ENCODE measurements around the gene MISP3. TPM values are rescaled to one million over a fixed set of nuclear protein-coding genes. Genes with fewer than 3 reads are reported as not detected.

Gene MISP3
- total RNA-seq, 1 donor from 2014 or later = 2.7 TPM

DNA sequence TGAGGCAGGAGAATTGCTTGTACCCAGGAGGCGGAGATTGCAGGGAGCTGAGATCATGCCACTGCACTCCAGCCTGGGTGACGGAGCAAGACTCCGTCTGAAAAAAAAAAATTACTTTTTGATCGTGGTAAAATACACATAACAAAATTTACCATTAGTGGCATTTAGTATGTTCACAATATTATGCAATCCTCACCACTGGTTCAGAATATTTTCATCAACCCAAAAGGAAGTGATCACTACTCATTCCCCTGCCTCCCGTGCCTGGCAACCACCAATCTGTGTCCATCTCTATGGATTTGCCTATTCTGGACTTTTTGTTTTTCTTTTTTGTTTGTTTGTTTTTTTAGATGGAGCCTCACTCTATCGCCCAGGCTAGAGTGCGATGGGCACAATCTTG, 9.5 kb upstream of the MISP3 start:
- no peak for DNase-seq (ENCODE audit: extremely low spot score in 2 of 2)
- H3K4me3 ChIP-seq = no peak overlapping the region
- H3K36me3 ChIP-seq = no peaks in the 10 kb centered on the region
- no peaks in the 10 kb centered on the region for H3K9me3 ChIP-seq
- H3K27me3 ChIP-seq = no peaks in the 10 kb centered on the region
- no peak for TF ChIP-seq POLR2A (IDR thresholded peaks at IDR 0.05)
- TF ChIP-seq POLR2AphosphoS5 (IDR thresholded peaks at IDR 0.05; ENCODE audit: insufficient read depth in 1 of 2, low read depth in 1 of 2) = no peak
- TF ChIP-seq, protein P1, sequence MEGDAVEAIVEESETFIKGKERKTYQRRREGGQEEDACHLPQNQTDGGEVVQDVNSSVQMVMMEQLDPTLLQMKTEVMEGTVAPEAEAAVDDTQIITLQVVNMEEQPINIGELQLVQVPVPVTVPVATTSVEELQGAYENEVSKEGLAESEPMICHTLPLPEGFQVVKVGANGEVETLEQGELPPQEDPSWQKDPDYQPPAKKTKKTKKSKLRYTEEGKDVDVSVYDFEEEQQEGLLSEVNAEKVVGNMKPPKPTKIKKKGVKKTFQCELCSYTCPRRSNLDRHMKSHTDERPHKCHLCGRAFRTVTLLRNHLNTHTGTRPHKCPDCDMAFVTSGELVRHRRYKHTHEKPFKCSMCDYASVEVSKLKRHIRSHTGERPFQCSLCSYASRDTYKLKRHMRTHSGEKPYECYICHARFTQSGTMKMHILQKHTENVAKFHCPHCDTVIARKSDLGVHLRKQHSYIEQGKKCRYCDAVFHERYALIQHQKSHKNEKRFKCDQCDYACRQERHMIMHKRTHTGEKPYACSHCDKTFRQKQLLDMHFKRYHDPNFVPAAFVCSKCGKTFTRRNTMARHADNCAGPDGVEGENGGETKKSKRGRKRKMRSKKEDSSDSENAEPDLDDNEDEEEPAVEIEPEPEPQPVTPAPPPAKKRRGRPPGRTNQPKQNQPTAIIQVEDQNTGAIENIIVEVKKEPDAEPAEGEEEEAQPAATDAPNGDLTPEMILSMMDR (IDR thresholded peaks at IDR 0.05) = no peak
- H3K4me1 ChIP-seq = peaks cover 7% of the 10 kb centered on the region
- intact Hi-C loops (cut with DNase I) = no loop called here
- no peak overlapping the region for H3K27ac ChIP-seq

GRCh38 chr19:14066134-14066533, 6.5 kb upstream of the MISP3 start:
- no peak for TF ChIP-seq POLR2A (IDR thresholded peaks at IDR 0.05)
- no peak for TF ChIP-seq POLR2AphosphoS5 (IDR thresholded peaks at IDR 0.05; ENCODE audit: insufficient read depth in 1 of 2, low read depth in 1 of 2)
- TF ChIP-seq, protein P1 (IDR thresholded peaks at IDR 0.05) = no peak
- intact Hi-C loops (cut with DNase I) = no loop called here
- H3K27me3 ChIP-seq = no peaks in the 10 kb centered on the region

GRCh38 chr19:14070268-14071050, 2.1 kb upstream of the MISP3 start:
- intact Hi-C loops (cut with DNase I) = loop anchor here (5.0 kb wide), 1 partner anchor 67 kb away; the partner anchor contains the start of gene ASF1B
- Histone ChIP-seq H3K36me3 (no peaks in the 10 kb centered on the region), H3K9me3 (no peaks in the 10 kb centered on the region), H3K4me1 (peaks cover 30% of the 10 kb centered on the region), H3K27me3 (no peaks in the 10 kb centered on the region), H3K4me3 (no peak overlapping the region), H3K27ac (no peak overlapping the region)
- DNase-seq (ENCODE audit: extremely low spot score in 2 of 2) = no peak
- TF ChIP-seq POLR2A (IDR thresholded peaks at IDR 0.05) (no peak), POLR2AphosphoS5 (IDR thresholded peaks at IDR 0.05; ENCODE audit: insufficient read depth in 1 of 2, low read depth in 1 of 2) (peak in 1 of 2 donors; percentile 23)
- TF ChIP-seq, protein P1 (IDR thresholded peaks at IDR 0.05) = no peak

More at GRCh38 chr19:14066134-14066533, 6.5 kb upstream of the MISP3 start:
- Histone ChIP-seq H3K4me3 (no peak overlapping the region), H3K27ac (no peak overlapping the region), H3K4me1 (no peaks in the 10 kb centered on the region), H3K36me3 (no peaks in the 10 kb centered on the region), H3K9me3 (no peaks in the 10 kb centered on the region)
- DNase-seq (ENCODE audit: extremely low spot score in 2 of 2) = no peak

- H3K27ac ChIP-seq = peak overlapping the region; percentile 93
- intact Hi-C loops (cut with DNase I) = loop anchor here (5.0 kb wide), 1 partner anchor 64 kb away; the partner anchor contains the start of gene ASF1B
- no peaks in the 10 kb centered on the region for H3K27me3 ChIP-seq
- peak overlapping the region; percentile 60 to 67 for H3K4me3 ChIP-seq
- H3K36me3 ChIP-seq = no peaks in the 10 kb centered on the region
- H3K9me3 ChIP-seq = no peaks in the 10 kb centered on the region
- no peak for TF ChIP-seq POLR2A (IDR thresholded peaks at IDR 0.05)
- TF ChIP-seq, protein P1 (IDR thresholded peaks at IDR 0.05) = peak in 1 of 3 experiments; percentile 52
- TF ChIP-seq POLR2AphosphoS5 (IDR thresholded peaks at IDR 0.05; ENCODE audit: insufficient read depth in 1 of 2, low read depth in 1 of 2) = peak in 1 of 2 donors; percentile 49
- peaks cover 33% of the 10 kb centered on the region for H3K4me1 ChIP-seq
- no peak for DNase-seq (ENCODE audit: extremely low spot score in 2 of 2)
Measured at GRCh38 chr19:14073261-14073924, 807 bp downstream of the MISP3 start.
